ENCODE results near the gene MTFP1.

DNA sequence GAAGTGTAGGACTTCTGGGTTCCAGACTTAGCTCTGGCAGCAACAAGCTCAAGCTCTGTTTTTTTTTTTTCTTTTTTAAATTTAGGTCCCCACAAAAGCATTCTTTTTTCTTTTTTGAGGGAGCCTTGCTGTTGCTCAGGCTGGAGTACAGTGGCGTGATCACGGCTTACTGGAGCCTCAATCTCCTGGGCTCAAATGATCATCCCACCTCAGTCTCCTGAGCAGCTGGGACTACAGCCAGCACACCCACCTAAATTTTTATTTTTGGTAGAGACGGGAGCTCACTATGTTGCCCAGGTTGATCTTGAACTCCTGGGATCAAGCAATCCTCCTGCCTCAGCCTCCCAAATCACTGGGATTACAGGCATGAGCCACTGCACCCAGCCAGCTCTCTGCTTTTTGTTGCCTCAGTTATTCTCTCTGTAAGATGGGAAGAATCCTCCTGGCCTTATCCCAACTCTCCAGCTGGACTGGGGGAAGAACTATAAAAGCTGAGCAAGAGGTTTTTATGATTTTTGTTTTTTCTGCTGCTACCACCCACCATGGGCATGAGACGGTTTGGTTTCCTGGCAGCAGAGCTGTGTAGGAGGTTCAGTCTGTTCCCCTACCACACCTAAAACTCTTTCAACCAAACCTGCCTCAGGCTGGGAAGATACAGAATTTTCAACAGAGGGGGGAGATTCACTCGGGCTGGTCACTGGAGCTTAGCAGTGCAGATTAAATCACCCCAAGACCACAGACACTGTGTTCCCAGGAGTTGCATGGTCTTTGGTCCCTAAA, 11.6 kb upstream of the MTFP1 start:
- TF ChIP-seq, protein P1, sequence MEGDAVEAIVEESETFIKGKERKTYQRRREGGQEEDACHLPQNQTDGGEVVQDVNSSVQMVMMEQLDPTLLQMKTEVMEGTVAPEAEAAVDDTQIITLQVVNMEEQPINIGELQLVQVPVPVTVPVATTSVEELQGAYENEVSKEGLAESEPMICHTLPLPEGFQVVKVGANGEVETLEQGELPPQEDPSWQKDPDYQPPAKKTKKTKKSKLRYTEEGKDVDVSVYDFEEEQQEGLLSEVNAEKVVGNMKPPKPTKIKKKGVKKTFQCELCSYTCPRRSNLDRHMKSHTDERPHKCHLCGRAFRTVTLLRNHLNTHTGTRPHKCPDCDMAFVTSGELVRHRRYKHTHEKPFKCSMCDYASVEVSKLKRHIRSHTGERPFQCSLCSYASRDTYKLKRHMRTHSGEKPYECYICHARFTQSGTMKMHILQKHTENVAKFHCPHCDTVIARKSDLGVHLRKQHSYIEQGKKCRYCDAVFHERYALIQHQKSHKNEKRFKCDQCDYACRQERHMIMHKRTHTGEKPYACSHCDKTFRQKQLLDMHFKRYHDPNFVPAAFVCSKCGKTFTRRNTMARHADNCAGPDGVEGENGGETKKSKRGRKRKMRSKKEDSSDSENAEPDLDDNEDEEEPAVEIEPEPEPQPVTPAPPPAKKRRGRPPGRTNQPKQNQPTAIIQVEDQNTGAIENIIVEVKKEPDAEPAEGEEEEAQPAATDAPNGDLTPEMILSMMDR (IDR thresholded peaks at IDR 0.05; ENCODE audit: low read length): no peak
- no peak for TF ChIP-seq EZH2 (optimal IDR thresholded peaks at IDR 0.05; ENCODE audit: low read depth, low read length)

Measured in MM.1S (cell line).